Stimulated activated CD8-positive, alpha-beta memory T cell treated with anti-CD3 and anti-CD28 coated beads, Interleukin-15, amount 100 ng/mL, for 4 hours (primary cell): Measurements from ENCODE around the gene FRMD4A.
"Not testable (repeated sequence)": the region's sequence is repeated elsewhere in the genome, so short reads cannot be mapped to it uniquely, and the experiment has no call there.

ENCODE experiments used
- DNase-seq, 2 donors: peaks; one replicate each; pipeline ENCODE4 v3.0.0-alpha.2; 2020; ENCODE audit warnings: low read depth in 2 of 2

FRMD4A gene

DNA sequence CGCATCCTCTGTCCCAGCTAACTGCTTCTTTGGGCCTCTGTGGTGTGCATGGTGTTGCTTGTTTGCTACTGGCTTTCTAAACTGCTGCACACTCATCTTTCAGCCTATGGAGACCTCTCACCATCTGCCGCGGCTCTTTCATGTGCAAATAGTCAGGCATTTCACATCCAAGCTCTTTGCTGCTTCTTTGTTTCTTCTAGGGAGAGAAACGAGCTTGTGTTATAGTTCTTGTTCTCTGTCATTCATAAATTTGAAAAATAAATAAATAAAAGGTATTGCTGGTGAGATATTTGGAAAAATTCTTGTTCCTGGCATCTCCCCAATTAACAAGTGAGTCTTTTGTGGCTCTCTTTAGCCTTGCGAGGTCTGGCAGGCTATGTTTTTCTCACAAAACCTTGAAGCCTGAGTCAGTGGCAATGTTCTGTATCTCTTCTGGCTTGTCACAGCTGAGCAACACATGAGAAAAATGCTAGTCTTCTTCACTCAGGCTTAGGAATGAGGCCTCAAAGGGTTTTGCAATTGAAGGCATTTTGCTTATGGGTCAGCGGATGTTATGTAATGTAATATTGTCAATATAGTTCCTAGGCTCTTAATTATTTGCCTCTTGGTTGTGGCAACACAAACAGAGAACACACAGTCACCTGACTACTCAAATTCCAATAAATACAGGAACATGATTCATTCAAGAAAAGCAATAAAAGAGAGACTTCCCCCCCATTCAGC, 274.0 kb downstream of the FRMD4A start:
- no peak for DNase-seq

DNA sequence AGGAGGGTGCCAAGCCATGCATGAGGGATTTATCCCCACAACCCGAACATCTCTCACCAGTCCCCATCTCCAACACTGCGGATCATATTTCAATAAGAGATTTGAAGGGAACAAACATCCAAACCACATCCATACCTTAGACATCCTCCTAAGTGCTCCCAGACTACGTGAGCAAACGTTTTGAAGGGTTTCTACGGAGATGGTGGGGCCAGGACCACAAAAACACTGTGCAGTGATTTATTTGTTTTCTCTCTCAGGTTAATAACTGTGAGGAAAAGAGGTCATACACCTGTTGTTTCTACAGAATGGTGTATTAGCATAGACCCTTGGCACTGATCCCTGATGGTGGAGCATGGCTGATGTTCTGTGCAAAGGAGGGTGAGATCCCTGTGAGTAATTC, 277.8 kb downstream of the FRMD4A start:
- DNase-seq: no peak

GRCh38 chr10:14050598-14050997, 280.1 kb downstream of the FRMD4A start:
- DNase-seq: no peak

- DNase-seq: no peak
Observed at GRCh38 chr10:14048930-14049613, 281.7 kb downstream of the FRMD4A start.

DNA sequence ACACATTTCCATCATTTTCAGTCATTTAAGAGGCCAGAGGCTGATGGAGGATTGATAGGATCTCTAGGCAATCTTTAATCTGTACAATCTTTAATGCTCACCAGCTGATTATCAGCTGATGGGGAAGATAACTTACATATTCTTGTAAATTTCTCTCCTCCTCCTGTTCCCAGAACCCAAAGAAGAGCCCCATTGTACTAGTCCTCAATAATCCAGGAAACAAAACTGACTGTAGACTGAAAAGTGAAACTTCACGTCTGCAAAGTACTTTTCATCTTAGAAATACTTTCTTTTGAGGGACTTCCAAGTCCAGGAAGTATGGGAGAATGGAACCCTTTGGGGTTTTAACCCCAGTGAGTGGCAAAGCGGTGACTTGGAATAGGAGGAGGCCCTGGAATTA, 283.3 kb downstream of the FRMD4A start:
- no peak for DNase-seq

GRCh38 chr10:14042051-14042450, 288.7 kb downstream of the FRMD4A start:
- not testable (repeated sequence) for DNase-seq

GRCh38 chr10:14040787-14041631, 289.7 kb downstream of the FRMD4A start:
- DNase-seq: no peak

DNA sequence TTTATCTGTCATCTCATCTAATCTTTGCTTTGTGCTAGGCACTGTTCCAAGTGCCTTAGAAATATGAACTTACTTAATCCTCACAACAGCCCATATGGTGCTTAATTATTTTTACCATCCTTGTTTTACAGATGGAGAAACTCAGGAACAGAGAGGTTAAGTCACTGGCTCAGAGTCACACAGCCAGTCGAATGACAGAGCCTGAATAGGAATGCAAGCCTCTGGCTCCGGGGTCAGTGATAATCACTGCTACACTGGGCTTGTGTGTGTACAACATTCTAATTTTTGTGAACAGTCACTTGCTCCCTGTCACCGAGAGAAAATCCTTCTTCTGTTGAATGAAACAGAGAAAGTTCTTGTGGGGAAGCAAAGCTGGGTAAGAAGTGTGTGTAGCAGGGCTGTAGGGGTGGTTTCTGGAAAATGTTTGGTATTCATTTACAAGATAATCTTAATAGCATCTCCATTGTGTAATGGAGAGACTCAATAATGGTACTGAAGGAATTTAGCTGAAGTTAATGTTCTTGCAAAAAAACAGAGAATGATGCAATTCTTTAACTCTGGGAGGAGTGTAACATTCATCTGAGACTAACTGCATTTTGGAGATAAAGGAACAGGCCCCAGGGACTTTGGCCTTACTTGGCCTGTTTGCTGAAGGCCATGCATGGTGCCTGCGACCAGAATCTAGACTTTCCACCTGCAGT, 290.6 kb downstream of the FRMD4A start:
- no peak for DNase-seq

- no peak for DNase-seq
Observed at GRCh38 chr10:14036233-14036632, 294.5 kb downstream of the FRMD4A start.

GRCh38 chr10:14035506-14035905, 295.2 kb downstream of the FRMD4A start:
- DNase-seq: no peak

GRCh38 chr10:14032406-14032998, 298.2 kb downstream of the FRMD4A start:
- no peak for DNase-seq

GRCh38 chr10:14026325-14026724, 304.4 kb downstream of the FRMD4A start:
- no peak for DNase-seq

DNA sequence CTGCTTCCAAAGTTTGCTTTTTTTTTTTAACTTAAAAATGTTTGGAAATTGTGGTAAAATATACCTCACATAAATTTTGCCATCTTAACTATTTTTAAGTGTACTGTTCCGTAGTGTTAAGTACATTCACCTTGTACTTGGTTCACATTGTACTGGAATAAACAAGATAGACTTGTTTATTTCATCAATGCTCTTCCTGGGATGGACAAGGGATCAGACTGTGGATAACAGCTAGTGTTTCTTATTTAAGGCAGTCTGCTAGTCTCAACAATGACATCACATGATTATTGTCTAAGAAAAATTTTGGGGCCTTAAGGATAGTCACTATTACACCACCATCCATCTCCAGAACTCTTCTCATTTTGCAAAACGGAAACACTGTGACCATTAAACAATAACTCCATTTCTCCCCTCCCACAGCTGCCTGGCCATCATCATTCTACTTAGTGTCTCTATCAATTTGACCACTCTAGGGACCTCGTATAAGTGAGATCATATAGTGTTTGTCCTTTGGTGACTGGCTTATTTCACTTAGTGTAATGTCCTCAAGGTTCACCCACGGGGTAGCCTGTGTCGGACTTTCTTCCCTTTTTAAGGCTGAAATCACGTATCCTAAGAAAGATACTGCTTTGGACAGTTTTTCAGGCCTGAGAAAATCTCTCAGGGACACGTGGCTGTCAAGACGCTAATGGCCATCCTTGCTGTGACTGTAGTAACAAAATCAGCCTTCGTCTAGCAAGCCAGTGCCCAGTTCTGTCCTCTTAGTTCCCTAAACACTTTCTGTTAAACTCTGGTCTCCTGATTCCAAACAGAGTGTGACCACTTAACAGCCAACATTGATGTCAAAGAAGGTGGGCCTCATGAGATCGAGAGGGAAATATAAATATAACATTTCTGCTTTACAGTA, 305.2 kb downstream of the FRMD4A start:
- DNase-seq: no peak

GRCh38 chr10:14024329-14025202, 306.2 kb downstream of the FRMD4A start:
- DNase-seq: no peak

DNA sequence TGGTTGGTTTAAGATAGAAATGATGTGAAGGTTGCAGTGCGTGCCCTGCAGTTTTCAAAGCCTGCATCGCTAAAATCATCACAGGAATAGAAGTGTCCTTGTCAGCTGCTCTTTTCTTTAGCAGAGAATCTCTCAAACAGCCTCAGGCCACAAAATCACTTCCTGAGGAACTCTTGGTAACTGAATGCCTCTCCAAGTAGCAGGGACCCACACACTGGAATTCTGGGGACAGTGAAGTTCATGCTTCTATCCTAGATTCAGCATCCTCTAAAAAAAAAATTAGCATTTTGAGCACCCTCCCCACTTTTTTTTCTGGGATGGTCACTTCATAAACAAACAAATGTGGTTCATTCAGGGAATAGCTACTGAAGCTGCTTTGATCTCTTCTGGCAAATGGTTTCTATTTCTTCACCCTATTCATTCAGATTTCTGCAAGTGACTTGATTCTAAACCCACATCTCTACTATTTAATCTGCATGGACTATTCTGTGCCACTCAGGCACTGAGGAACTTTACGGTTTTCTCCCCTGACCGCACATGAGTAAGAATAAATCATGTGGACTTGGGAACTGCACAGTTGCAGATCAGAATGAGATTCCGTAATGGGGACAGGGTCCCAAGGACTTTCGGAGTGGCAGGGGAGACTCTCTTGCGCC, 306.9 kb downstream of the FRMD4A start:
- no peak for DNase-seq

DNA sequence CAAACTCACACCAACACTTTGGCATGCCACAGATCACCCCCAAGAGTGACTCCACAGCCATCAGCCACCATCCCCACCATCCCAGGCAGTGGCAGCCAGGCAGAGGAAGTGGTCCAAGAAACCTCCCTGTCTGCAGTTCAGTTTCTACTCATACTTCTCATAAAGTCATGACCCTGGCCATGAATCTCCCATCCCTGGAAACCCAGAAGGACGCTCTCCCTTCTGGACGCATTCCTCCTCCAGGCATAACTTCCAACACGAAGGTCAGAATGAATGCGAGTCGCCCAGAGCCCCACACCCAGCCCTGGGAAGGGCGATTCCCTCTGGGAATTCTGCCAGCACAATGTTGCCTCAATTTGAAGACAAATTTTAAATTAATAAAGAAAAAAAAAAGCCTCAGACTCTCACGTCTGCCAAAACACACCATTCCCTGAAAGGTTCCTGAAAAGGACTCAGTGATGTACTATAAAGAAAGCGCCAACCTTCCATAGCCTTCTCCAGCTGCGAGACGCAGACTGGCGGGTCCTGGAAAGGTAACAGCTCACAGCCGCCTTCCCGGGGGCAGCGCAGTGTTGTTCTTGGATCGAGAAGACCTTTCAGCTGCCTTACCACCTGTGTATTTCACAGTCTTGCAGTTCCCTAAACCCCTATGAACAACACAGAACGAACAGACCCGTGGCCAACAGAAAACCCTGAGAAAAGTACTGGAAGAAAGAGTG, 307.6 kb downstream of the FRMD4A start:
- DNase-seq: no peak

- no peak for DNase-seq
Observed at GRCh38 chr10:14022052-14022451, 308.7 kb downstream of the FRMD4A start.

DNA sequence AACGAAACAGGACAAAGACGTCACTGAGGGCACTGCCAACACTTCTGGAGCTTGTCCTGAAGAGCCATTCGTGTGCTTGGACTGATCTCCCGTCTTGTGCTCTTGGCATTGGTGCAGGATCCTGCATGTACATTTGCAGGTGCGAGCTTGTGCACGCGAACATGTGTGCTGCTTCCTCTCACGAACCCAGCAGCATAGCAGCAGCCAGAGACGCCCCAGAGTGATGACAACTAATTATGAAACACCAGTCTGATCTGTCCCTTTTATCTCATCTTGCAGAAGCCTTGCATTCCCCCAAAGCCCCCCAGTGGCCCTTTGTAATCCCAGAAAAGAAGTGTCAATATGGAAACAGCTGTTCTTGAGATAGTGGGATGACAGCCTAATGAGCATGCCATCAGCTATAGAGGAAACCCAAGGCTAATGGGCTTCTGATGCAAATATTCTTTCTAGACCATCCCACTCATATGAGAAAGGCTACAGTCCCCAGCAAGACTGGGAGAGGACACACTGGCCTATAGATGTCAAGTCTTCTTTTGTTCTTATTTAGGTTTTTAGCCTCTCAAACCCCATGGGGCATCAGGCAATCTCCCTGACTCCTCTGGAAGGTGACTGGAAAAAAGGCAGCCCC, 310.6 kb downstream of the FRMD4A start:
- no peak for DNase-seq
